ENCODE data around the gene TUBA4A.

- TF ChIP-seq CTCF (IDR thresholded peaks at IDR 0.05) (no peak), POLR2A (IDR thresholded peaks at IDR 0.05) (no peak)
These were observed 45.6 kb upstream of the TUBA4A start for GRCh38 chr2:219299372-219299760.
